WTC11 (cell line): Measurements from ENCODE around the gene ADGRV1.

Source experiments
- TF ChIP-seq, protein P1 (sequence below): fragments of 200-600 bp; IDR thresholded peaks from 2 replicates; pipeline ENCODE4 v1.8.0; 2022; ENCODE audit warnings: antibody characterized with exemption
- TF ChIP-seq, protein P2 (sequence below): sonication (generic); formaldehyde crosslinking; IDR thresholded peaks from 2 replicates; pipeline ENCODE4 v1.8.0; 2023; ENCODE audit warnings: mild to moderate bottlenecking, missing genetic modification reagents
- TF ChIP-seq, protein P3 (sequence below): sonication (generic); formaldehyde crosslinking; IDR thresholded peaks from 2 replicates; pipeline ENCODE4 v1.8.1; 2022; ENCODE audit warnings: low read depth, mild to moderate bottlenecking, moderate library complexity, missing genetic modification reagents, borderline replicate concordance

DNA sequence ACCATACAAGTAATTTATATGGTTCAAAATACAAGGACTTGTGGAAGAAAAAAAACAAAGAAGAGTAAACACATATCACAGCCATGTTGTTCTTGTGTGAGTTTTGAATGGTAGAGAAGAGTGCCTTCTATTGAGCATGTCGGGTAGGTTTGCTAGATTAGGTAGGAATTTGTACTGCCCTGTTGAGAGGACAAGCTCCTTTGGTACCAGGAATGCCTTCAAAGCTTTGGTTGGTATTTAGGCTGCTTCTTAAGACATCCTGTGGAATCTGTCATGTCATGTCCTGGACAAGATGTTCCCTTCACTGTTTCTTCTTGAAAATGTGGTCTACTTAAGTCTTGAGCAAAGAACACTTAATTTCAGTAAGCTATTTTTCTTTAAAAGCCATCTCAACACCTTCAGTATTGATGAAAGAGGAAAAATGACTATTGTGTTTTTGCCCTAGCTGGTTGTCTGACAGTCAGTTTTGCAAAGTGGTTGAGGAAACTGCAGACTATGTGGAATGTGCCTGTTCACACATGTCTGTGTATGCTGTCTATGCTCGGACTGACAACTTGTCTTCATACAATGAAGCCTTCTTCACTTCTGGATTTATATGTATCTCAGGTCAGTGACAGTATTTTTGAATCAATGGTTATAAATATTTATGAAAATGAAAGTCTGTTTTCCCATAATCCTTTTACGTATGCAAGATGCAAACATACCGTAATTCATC is 296.9 kb downstream of the ADGRV1 start:
- TF ChIP-seq, protein P1, sequence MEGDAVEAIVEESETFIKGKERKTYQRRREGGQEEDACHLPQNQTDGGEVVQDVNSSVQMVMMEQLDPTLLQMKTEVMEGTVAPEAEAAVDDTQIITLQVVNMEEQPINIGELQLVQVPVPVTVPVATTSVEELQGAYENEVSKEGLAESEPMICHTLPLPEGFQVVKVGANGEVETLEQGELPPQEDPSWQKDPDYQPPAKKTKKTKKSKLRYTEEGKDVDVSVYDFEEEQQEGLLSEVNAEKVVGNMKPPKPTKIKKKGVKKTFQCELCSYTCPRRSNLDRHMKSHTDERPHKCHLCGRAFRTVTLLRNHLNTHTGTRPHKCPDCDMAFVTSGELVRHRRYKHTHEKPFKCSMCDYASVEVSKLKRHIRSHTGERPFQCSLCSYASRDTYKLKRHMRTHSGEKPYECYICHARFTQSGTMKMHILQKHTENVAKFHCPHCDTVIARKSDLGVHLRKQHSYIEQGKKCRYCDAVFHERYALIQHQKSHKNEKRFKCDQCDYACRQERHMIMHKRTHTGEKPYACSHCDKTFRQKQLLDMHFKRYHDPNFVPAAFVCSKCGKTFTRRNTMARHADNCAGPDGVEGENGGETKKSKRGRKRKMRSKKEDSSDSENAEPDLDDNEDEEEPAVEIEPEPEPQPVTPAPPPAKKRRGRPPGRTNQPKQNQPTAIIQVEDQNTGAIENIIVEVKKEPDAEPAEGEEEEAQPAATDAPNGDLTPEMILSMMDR, result no peak
- TF ChIP-seq, protein P2, sequence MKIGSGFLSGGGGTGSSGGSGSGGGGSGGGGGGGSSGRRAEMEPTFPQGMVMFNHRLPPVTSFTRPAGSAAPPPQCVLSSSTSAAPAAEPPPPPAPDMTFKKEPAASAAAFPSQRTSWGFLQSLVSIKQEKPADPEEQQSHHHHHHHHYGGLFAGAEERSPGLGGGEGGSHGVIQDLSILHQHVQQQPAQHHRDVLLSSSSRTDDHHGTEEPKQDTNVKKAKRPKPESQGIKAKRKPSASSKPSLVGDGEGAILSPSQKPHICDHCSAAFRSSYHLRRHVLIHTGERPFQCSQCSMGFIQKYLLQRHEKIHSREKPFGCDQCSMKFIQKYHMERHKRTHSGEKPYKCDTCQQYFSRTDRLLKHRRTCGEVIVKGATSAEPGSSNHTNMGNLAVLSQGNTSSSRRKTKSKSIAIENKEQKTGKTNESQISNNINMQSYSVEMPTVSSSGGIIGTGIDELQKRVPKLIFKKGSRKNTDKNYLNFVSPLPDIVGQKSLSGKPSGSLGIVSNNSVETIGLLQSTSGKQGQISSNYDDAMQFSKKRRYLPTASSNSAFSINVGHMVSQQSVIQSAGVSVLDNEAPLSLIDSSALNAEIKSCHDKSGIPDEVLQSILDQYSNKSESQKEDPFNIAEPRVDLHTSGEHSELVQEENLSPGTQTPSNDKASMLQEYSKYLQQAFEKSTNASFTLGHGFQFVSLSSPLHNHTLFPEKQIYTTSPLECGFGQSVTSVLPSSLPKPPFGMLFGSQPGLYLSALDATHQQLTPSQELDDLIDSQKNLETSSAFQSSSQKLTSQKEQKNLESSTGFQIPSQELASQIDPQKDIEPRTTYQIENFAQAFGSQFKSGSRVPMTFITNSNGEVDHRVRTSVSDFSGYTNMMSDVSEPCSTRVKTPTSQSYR (CRISPR knock-in tag), result no peak
- TF ChIP-seq, protein P3, sequence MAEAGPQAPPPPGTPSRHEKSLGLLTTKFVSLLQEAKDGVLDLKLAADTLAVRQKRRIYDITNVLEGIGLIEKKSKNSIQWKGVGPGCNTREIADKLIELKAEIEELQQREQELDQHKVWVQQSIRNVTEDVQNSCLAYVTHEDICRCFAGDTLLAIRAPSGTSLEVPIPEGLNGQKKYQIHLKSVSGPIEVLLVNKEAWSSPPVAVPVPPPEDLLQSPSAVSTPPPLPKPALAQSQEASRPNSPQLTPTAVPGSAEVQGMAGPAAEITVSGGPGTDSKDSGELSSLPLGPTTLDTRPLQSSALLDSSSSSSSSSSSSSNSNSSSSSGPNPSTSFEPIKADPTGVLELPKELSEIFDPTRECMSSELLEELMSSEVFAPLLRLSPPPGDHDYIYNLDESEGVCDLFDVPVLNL (CRISPR knock-in tag), result no peak
